Erythroblast (primary cell): ENCODE data around the gene EYA3.

ENCODE experiments used
- GATA1 ChIP-seq: IDR thresholded peaks from 2 replicates; pipeline ENCODE4 v1.6.1; 2011; ENCODE audit warnings: low read depth, mild to moderate bottlenecking, control low read depth, low read length, moderate library complexity
- POLR2A ChIP-seq: IDR thresholded peaks from 2 replicates; pipeline ENCODE4 v1.6.1; 2011; ENCODE audit warnings: mild to moderate bottlenecking, low read length

- no peak for TF ChIP-seq POLR2A
- no peak for TF ChIP-seq GATA1
Observed at GRCh38 chr1:27973771-27974416, 114.5 kb downstream of the EYA3 start.
